Panc1 (cell line): Measurements from ENCODE around the gene FAM53B. TPM values are rescaled to one million over a fixed set of nuclear protein-coding genes. Genes with fewer than 3 reads are reported as not detected.

ENCODE experiments used
- ATAC-seq: fragments of 200-7000 bp; cut with Tn5 transposase; 2 replicates; pipeline ENCODE4 v1.9.1; 2020; ENCODE audit warnings: mild to moderate bottlenecking, moderate library complexity
- BruUV-seq: library from RNA; stranded (reverse); fragments of 400-500 nt; replicated peaks from 2 replicates; lab custom pipeline; 2021; lab: Mats Ljungman, UMichigan
- CTCF ChIA-PET: fragments of 300-600 bp; sonication (Branson Sonifier 250); formaldehyde crosslinking; loops from one replicate; lab custom pipeline; 2022; ENCODE audit warnings: antibody characterized with exemption; lab: Charles Lee
- POLR2A ChIA-PET: fragments of 300-600 bp; sonication (Branson Sonifier 250); formaldehyde crosslinking; loops from one replicate; lab custom pipeline; 2022; ENCODE audit warnings: antibody characterized with exemption; lab: Charles Lee
- DNase-seq: peaks from one replicate; pipeline ENCODE4 v3.0.0-alpha.2; 2010; ENCODE audit warnings: low read depth, low spot score
- H3K27ac ChIP-seq: 2 replicates; pipeline ENCODE4 v1.5.1; 2011; ENCODE audit warnings: mild to moderate bottlenecking, low read length, inconsistent platforms
- H3K27me3 ChIP-seq: fragments of 200-500 bp; sonication (Bioruptor generic); 2 replicates; pipeline ENCODE4 v1.6.0; 2014; ENCODE audit warnings: low read length, inconsistent platforms; ENCODE audit not compliant: control insufficient read depth, insufficient read depth
- H3K36me3 ChIP-seq: fragments of 200-500 bp; sonication (Bioruptor generic); 2 replicates; pipeline ENCODE4 v1.5.1; 2014; ENCODE audit warnings: inconsistent platforms, mild to moderate bottlenecking, low read length, moderate library complexity; ENCODE audit not compliant: control insufficient read depth, insufficient read depth
- H3K4me1 ChIP-seq: 2 replicates; pipeline ENCODE4 v1.5.1; 2011; ENCODE audit warnings: inconsistent platforms, mild to moderate bottlenecking, low read length, moderate library complexity; ENCODE audit not compliant: control insufficient read depth, insufficient read depth
- H3K4me3 ChIP-seq, 2 experiments: 2 replicates each; pipeline ENCODE4 v1.5.1; 2011 to 2012; ENCODE audit warnings: low read depth in 2 of 2, low read length in 2 of 2, mild to moderate bottlenecking in 2 of 2, inconsistent platforms in 1 of 2, moderate library complexity in 1 of 2
- H3K9me3 ChIP-seq: fragments of 200-500 bp; sonication (Bioruptor generic); 2 replicates; pipeline ENCODE4 v1.5.1; 2014; ENCODE audit warnings: low read depth, mild to moderate bottlenecking, inconsistent platforms, low read length, moderate library complexity; ENCODE audit not compliant: control insufficient read depth, insufficient read depth
- CTCF ChIP-seq: fragments of 450-650 bp; IDR thresholded peaks from 2 replicates; pipeline ENCODE4 v1.5.1; 2017; ENCODE audit warnings: mild to moderate bottlenecking
- POLR2AphosphoS5 ChIP-seq: IDR thresholded peaks from 2 replicates; pipeline ENCODE4 v1.6.1; 2012; ENCODE audit warnings: mild to moderate bottlenecking, low read depth, low read length, moderate library complexity
- REST ChIP-seq, 2 experiments: IDR thresholded peaks; 2 replicates each; pipeline ENCODE4 v1.6.1; 2011 to 2012; ENCODE audit warnings: low read depth in 2 of 2, control low read depth in 1 of 2, low read length in 1 of 2, mild to moderate bottlenecking in 1 of 2, moderate library complexity in 1 of 2; ENCODE audit not compliant: insufficient read depth in 1 of 2
- SIN3A ChIP-seq: IDR thresholded peaks from 2 replicates; pipeline ENCODE4 v1.6.1; 2012; ENCODE audit warnings: low read depth, mild to moderate bottlenecking, low read length, moderate library complexity, borderline replicate concordance; ENCODE audit not compliant: insufficient read depth
- TCF7L2 ChIP-seq: IDR thresholded peaks from 2 replicates; pipeline ENCODE4 v1.6.1; 2011; ENCODE audit warnings: mild to moderate bottlenecking, low read depth, low read length, inconsistent platforms
- in situ Hi-C: cut with HindIII; loops from 2 replicates; pipeline ENCODE4 v1.10.0; 2016; ENCODE audit warnings: low sequenced_read_pairs, low pct_unique_long_range_greater_than_20kb
- intact Hi-C: fragments of 100-400 bp; cut with micrococcal nuclease; formaldehyde crosslinking; loops from one replicate; pipeline ENCODE4 v1.10.0; 2022; ENCODE audit not compliant: unreplicated experiment
- total RNA-seq: library from RNA; stranded (reverse); gene quantifications from one replicate; pipeline ENCODE4 v1.2.1, GENCODE V29; 2021; ENCODE audit not compliant: unreplicated experiment

Gene FAM53B
- total RNA-seq, 1 experiment from 2014 or later = 42.5 TPM

GRCh38 chr10:124596962-124597845, 147.0 kb downstream of the FAM53B start:
- CTCF ChIA-PET = no interaction called here
- TF ChIP-seq TCF7L2 = no peak
- TF ChIP-seq SIN3A = no peak
- TF ChIP-seq POLR2AphosphoS5 = no peak
- TF ChIP-seq REST (IDR thresholded peaks at IDR 0.05; ENCODE audit: insufficient read depth in 1 of 2, low read depth in 2 of 2, low read length in 1 of 2) = no peak
- TF ChIP-seq CTCF = no peak
- Histone ChIP-seq H3K4me3 (no peak overlapping the region), H3K27ac (no peak overlapping the region), H3K9me3 (no peaks in the 10 kb centered on the region), H3K36me3 (no peaks in the 10 kb centered on the region), H3K27me3 (no peaks in the 10 kb centered on the region), H3K4me1 (no peaks in the 10 kb centered on the region)
- ATAC-seq (no peak), DNase-seq (no peak)
- BruUV-seq = no TSS peak
- in situ Hi-C loops = no loop called here
- POLR2A ChIA-PET = interaction anchor here (0.6 kb wide), 2 partner anchors 610 to 674 kb away, joined by 3 to 4 read pairs; no protein-coding TSS in a partner anchor
- intact Hi-C loops = no loop called here

GRCh38 chr10:124596116-124596785, 147.9 kb downstream of the FAM53B start:
- TF ChIP-seq TCF7L2 (no peak), SIN3A (no peak), REST (IDR thresholded peaks at IDR 0.05; ENCODE audit: insufficient read depth in 1 of 2, low read depth in 2 of 2, low read length in 1 of 2) (no peak), POLR2AphosphoS5 (no peak), CTCF (no peak)
- intact Hi-C loops = no loop called here
- Histone ChIP-seq H3K36me3 (no peaks in the 10 kb centered on the region), H3K4me1 (no peaks in the 10 kb centered on the region), H3K4me3 (no peak overlapping the region), H3K27me3 (no peaks in the 10 kb centered on the region), H3K9me3 (no peaks in the 10 kb centered on the region), H3K27ac (no peak overlapping the region)
- DNase-seq = no peak
- ATAC-seq = no peak
- no TSS peak for BruUV-seq
- POLR2A ChIA-PET = interaction anchor here (0.6 kb wide), 1 partner anchor 673 kb away, joined by 4 read pairs; no protein-coding TSS in a partner anchor
- CTCF ChIA-PET = no interaction called here
- in situ Hi-C loops = no loop called here
